HG03575 (cell line): ENCODE data around the gene ANKRD30B.
"Not testable (repeated sequence)": the region's sequence is repeated elsewhere in the genome, so short reads cannot be mapped to it uniquely, and the experiment has no call there.

Experiments used
- ATAC-seq: cut with Tn5 transposase; IDR thresholded peaks from one replicate; pipeline ENCODE4 v1.9.1; 2021; ENCODE audit not compliant: unreplicated experiment, insufficient number of reproducible peaks, low FRiP score; ENCODE audit errors: extremely low read depth

The ANKRD30B gene

GRCh38 chr18:14747513-14748474 is at the start of gene ANKRD30B:
TSS of gene ANKRD30B (plus strand) at chr18:14748172. CDS start at chr18:14748420, 248 bp downstream.
- ATAC-seq, result no peak

GRCh38 chr18:14701286-14702040 is 46.5 kb upstream of the ANKRD30B start:
- not testable (repeated sequence) for ATAC-seq

GRCh38 chr18:14709761-14710160 is 38.2 kb upstream of the ANKRD30B start:
- ATAC-seq, result not testable (repeated sequence)

GRCh38 chr18:14721569-14721968 is 26.4 kb upstream of the ANKRD30B start:
- ATAC-seq, result not testable (repeated sequence)

- not testable (repeated sequence) for ATAC-seq
Measured at GRCh38 chr18:14739056-14739455, 8.9 kb upstream of the ANKRD30B start.

GRCh38 chr18:14746897-14747296 is 1.1 kb upstream of the ANKRD30B start:
- ATAC-seq, result no peak

- ATAC-seq, result no peak
Measured at GRCh38 chr18:14748496-14748895, 524 bp downstream of the ANKRD30B start.

- not testable (repeated sequence) for ATAC-seq
Measured at GRCh38 chr18:14763566-14763965, 15.6 kb downstream of the ANKRD30B start.

GRCh38 chr18:14767474-14767873 is 19.5 kb downstream of the ANKRD30B start:
- no peak for ATAC-seq

GRCh38 chr18:14768241-14768640 is 20.3 kb downstream of the ANKRD30B start:
- ATAC-seq, result no peak

- no peak for ATAC-seq
Measured at GRCh38 chr18:14769381-14769780, 21.4 kb downstream of the ANKRD30B start.

GRCh38 chr18:14776801-14777200 is 28.8 kb downstream of the ANKRD30B start:
- no peak for ATAC-seq

- ATAC-seq, result no peak
Measured at GRCh38 chr18:14781671-14782070, 33.7 kb downstream of the ANKRD30B start.

GRCh38 chr18:14784133-14784532 is 36.2 kb downstream of the ANKRD30B start:
- ATAC-seq, result no peak

- not testable (repeated sequence) for ATAC-seq
Measured at GRCh38 chr18:14796876-14797275, 48.9 kb downstream of the ANKRD30B start.

- ATAC-seq, result not testable (repeated sequence)
Measured at GRCh38 chr18:14797969-14798764, 50.2 kb downstream of the ANKRD30B start.

GRCh38 chr18:14811081-14811480 is 63.1 kb downstream of the ANKRD30B start:
- not testable (repeated sequence) for ATAC-seq

- not testable (repeated sequence) for ATAC-seq
Measured at GRCh38 chr18:14826972-14827632, 79.1 kb downstream of the ANKRD30B start.
